HG03565 (cell line): ENCODE data around the gene SERPINE1.

Experiments
- ATAC-seq: cut with Tn5 transposase; IDR thresholded peaks from one replicate; pipeline ENCODE4 v1.9.1; 2021; ENCODE audit warnings: mild to moderate bottlenecking, moderate library complexity; ENCODE audit not compliant: unreplicated experiment

Gene SERPINE1

DNA sequence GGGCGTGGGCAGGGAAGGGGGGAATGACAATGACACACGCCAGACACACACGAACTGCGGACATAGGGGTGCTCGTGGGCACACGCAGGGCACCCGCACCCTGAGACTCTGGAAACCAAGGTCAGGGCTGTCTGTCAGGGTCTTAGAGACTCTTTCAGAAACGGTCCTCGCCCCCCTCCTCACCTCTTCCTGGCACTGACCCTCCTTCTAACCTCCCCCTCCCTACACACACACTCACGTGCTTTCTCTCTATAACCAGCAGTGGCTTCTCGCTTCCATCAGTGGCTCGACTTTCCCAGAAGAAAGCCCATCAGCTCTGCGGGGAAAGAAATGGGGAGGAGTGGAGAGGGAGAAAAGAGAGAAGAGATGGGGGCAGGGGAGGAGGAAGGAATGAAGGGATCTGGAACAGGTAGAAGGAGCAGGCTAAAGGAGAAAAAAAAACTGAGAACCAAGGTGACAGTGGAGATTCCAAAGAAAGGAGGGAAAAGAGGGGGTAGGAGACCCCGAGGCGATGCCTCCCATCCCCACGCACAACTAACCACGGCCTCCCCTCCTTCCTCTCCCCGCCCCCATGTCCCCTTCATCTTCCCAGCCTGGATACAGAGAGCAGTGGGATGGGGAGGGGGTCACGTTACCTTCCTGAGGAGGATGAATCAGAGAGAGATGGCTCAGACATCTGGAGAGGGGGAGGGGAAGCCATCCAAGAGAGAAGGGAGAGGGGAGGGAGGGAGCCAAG is 40.2 kb downstream of the SERPINE1 start:
- no peak for ATAC-seq

- no peak for ATAC-seq
Measured at GRCh38 chr7:101167645-101168411, 40.9 kb downstream of the SERPINE1 start.

DNA sequence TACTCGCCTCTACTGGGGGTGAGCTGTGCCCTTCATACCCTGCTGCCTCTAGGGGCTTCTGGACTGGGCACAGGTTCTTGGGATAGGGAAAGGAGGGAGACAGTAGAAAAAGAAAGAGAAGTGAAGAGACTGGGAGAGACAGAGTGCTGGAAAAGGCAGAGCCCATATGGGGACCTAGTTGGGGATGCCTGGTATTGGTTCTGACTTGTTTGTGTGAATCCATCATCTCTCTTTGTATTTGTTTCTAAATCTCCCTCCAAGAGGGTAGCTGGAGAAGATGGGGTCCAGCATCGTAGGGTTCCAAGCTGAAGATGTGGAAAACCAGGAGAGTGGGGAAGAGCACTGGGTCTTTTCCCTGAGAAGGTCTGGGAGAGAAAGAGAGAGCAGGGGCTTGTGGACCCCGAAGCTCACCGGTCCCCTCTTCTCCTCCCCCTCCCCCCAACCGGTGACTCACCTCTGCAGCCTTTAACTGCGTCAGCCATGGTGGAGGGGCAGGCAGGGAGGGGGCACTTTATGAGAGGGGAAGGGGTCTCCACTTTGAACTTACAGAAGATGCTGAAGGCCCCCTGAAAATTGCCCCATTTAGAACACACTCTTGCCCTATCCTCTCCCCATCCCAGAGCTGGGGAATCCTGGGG is 41.6 kb downstream of the SERPINE1 start:
- ATAC-seq, result no peak

GRCh38 chr7:101169110-101169837 is 42.4 kb downstream of the SERPINE1 start:
- ATAC-seq, result no peak

- ATAC-seq, result no peak
Measured at GRCh38 chr7:101169838-101170551, 43.1 kb downstream of the SERPINE1 start.

GRCh38 chr7:101170617-101171441 is 43.9 kb downstream of the SERPINE1 start:
- ATAC-seq, result no peak

DNA sequence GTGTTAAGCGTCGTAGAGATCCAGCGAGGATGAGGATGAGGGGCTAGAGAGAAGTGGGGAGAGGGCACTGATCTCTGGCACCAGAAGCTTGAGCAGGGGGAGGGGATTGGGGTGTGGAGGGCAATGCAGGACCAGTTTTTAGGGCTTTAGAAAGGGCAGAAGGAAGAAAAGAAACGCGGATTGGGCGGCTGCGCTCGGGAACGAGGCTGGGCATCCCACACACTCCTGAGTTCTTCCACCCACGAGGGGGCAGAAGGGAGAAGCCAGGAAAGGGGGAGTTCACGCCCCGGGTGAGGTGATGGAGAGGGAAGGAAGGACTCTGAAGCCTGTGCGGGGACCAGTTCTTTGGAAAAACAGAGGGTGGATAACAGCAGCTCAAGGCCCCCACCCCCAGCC is 44.5 kb downstream of the SERPINE1 start:
- ATAC-seq, result no peak

DNA sequence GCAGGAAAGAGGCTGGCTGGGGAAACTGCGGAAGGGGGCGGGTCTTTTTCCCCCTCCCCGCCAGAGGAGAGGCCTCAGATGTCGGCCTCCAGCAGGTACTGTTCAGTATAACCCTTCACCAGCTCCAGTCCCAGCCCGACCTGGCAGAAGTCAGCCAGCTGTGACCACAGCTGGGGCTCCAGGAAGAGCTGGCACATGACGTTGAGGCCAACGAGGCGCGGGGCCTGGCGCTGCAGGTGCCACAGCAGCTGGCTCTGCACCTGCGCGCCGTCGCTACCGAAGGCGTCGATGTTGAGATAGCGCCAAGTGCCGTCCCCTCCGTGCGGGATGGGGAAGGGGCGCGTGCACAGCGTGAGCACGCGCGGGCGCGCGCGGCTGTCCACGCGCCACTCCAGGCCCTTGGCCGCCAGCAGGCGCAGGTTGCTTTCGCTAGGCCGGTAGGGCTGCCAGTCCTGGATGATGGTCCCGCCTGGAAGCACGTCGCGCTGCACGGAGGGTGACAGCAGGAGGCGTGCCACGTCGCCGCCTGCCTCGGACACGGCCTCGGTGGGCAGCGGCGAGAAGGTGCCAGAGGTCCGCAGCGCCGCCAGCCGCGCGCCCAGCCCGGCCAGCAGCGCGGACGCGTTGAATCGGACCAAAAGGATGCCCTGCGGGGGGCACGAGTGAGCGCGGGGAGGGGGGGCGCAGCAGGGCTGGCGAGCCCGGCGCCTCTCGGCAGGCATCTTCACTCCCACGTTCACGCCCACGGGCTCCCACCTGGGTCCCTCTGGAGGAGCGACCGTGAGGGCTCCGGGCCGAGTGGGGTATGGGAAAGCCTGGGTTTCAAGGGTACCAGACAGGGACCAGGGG is 45.3 kb downstream of the SERPINE1 start:
- ATAC-seq, result no peak

- ATAC-seq, result no peak
Measured at GRCh38 chr7:101172854-101173751, 46.2 kb downstream of the SERPINE1 start.

GRCh38 chr7:101173752-101174244 is 46.9 kb downstream of the SERPINE1 start:
- no peak for ATAC-seq

GRCh38 chr7:101174322-101174854 is 47.5 kb downstream of the SERPINE1 start:
- no peak for ATAC-seq

- ATAC-seq, result no peak
Measured at GRCh38 chr7:101175664-101176063, 48.8 kb downstream of the SERPINE1 start.

DNA sequence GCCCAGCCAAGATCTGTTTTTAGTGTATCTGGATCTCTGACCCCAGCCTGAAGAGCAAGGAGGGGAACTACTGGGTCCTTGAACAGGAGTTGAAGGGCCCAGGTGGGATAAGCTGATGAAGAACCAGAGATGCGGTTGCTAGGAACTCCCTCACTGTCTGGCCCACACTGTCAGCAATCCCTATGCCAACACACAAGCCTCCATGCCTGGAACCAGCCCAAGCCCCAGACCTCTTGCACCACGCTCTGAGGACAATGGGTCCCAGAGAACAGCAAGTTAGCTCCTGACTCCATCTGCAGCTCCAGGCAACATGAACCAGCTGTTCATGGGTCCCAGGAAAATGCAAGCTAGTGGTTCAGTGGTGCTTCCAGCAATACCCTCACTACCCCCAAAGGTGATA is 50.7 kb downstream of the SERPINE1 start:
- ATAC-seq, result no peak

- ATAC-seq, result no peak
Measured at GRCh38 chr7:101179117-101179516, 52.2 kb downstream of the SERPINE1 start.

- no peak for ATAC-seq
Measured at GRCh38 chr7:101179713-101180112, 52.8 kb downstream of the SERPINE1 start.

DNA sequence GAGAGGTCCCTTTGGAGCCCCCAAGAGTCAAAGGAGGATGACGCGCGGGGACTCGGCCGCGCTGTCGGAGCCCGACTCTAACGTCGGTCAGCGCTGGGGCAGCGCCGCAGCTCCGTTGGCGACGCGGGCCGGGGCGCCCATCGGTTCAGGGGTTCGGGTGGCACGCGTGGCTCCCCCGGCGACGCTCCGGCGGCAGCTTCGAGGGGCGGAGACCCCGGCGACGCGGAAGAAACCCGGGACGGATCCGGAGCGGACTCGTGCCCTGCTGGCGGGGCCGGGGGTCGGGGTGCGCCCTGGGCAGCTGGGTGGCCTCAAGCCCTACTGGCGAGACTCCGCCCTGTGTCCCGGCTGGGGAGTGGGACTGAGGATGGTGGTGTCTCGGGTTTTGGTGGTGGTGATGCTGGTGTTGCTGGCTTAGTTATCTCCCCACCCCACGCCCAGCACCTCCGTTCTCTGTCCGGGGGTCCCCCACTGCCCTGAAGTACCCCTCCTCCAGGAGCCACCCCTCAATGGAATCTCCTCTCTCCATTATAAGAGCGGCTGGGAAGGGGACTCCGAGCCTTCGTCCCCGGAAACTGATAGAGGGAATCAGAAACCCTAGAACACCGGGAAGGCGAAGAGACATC is 53.3 kb downstream of the SERPINE1 start, which contains the start of gene NAT16:
NAT16 (minus strand) TSS at position 164 of the 626 bp plus-strand sequence. CDS start 5,486 bp downstream, outside the sequence.
- ATAC-seq, result no peak
